Left forelimb (tissue), 1 donor: ENCODE data around the gene KAZN.

ENCODE experiments used
- DNase-seq: peaks from one replicate; pipeline ENCODE4 v3.0.0-alpha.2; 2018; ENCODE audit warnings: low spot score

Gene KAZN

DNA sequence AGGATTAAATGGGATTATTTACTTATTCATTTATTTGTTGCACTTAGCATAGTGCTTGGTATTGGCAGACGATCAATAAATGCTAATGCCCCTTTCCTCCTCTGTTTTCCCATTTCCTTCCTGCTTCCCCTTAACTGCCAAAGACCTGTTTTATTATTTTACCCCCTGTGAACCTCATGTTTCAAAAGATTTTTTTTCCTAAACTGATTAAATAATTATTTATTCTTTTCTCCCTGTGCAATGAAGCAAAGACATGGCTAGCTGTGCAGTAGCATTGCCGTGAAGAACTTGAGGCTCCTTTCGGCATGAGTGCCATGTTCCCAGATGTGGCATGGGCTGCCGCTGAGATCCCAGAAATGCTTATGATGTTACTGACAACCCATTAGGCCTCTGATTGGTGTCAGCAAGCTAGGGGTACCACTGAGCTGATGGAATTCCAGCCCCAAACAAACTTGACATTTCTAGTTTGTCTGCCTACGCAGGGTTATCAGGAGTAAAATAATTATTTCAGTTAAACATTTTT, 288.6 kb downstream of the KAZN start:
- DNase-seq = no peak

DNA sequence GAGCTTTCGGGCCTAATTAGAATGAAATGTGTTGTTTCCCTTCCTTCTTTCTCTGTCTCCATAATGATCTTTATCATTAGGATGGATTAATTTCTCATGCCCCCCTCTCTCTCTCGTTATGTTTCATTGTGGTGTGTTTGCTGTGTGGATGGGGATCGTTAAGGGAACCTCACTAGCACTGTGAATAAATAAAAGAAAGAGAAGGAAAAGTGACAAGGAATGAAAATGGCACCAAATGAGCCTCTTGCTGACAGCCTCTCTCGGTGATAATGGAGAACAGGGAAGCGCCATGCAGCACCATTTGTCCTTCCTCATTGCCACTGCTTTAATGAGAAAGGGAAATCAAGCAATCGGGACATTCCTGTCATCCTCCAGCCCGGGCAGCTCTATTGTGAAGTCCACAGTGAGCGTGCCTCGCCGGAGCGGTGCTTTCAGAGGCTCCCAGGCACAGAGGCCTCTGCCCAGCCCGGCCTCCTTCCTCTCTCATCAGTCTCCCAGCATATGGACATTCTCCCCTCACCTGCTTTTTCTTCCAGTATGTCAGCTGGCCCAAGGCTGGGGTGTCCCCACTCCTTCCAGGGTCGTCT, 289.4 kb downstream of the KAZN start:
- DNase-seq = no peak

- no peak for DNase-seq
These were observed 289.9 kb downstream of the KAZN start for GRCh38 chr1:14888374-14888773.

GRCh38 chr1:14889825-14890440, 291.4 kb downstream of the KAZN start:
- DNase-seq = no peak

DNA sequence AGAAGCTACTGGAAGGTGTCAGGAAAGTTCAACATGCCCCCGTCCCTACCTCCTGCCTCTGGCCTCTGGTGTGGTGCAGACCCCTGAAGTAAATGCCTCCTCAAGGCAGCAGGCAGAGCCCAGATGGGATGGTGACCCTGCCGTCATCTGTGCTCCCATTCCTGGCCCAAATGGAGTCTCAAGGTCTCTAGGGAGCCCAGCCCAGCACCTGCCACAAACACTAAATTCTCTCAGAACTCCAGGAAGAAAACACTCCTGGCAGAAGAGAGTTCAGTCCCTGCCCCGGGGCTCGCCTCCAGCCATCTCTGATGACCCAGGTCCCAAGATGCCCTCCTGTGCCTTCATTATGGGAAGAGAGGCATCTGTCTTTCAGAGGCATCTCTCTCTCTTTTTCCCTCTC, 293.5 kb downstream of the KAZN start:
- DNase-seq = no peak

DNA sequence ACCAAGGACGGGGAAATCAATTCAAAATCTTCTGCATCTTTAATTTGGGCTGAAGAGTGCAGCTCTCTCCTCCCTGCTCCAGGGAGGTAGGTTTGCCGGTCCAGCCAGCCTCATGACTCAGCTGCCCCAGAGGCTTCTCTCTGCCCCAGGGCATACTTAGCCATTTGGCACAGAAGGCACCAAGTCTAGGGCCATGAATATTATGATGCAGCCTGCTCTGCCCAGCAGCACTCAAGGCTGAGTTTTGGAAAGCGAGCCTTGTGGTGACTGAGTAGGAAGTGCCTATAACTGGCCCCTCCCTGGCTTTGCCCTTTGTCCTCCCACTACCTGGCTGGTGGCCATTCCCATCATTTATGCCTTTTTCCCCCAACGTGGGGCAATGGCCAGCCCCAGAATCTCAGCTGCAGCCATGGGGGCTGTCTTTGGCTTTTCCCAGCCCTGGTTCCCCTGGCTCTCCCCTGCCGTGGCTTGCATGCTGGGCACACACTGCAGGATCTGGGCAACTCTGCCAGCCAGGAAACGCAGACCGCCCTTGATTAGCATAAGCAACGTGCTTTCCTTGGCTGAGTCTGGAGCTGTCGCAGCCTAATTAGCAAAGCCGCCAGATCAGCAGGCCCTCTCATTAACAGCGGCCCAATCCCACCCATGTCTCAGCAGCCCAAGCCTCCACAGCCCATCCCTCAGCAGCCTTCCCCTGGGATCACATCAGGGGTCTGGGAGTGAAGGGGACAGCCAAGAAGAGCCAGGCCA, 296.5 kb downstream of the KAZN start:
- DNase-seq = no peak

DNA sequence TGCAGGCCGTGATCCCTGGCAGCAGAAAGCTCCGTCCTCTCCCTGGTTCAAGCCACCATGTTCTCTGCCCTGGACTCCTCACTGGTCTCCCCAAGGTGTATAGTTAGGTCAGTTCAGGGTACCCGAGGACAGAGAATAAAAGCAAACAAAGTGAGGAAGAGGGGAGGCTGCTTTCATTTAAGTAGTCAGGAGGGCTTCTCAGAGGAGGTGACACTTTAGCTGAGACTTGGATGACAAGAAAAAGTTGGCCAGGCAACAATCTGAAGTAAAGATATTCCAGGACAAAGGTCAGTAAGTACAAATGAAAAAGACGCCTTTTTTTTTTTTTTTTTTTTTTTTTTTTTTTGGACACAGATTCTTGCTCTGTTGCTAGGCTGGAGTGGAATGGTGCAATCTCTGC, 297.2 kb downstream of the KAZN start:
- no peak for DNase-seq

DNA sequence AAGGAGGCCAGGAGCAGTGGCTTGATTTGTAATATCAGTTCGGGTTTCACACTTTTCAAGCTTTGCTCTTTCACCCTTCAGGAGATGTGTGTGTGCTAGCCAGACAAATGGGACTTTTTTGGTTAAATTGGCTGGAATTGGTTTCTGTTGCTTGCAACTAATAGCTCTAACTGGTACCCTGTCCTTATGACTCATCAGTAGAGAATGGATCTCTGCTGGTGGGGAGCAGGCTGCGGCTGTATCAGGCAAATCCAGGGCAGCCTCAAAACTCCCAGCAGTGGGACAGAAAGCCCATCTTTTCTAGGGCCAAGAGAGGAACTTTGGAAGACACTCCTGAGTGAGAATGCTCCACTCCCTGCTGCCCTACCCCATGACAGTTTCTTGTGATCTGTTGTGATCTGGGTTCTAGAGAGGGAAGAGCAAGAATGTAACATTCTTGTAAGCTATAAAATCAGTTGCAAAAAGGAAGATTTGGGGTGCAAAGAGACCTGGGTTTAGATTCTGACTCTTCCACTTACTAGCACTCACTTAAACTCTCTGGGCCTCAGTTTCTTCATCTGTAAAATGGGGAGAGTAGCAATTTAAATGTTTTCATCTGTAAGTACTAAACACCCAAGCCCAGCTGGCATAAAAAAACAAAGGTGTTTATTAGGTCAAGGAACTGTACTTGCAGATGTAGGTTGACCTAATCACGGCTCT, 298.0 kb downstream of the KAZN start:
- DNase-seq = no peak

DNA sequence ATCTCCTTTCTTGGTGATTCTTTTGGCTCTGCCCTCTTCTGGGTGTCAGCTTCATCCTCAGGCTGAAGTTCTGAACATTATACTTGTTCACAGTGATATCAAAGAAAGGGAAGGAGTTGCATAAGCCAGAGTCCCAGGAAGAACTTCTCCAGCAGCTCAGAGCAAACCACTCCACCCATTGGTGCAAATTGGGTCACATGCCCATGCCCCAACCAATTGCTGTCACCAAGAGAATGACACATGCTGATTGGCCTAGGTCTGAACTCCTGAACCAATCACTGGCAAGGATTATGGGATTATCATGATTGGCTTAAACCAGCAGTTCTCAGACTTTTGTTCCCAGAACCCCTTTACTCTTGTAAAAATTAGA, 298.6 kb downstream of the KAZN start:
- DNase-seq = no peak

DNA sequence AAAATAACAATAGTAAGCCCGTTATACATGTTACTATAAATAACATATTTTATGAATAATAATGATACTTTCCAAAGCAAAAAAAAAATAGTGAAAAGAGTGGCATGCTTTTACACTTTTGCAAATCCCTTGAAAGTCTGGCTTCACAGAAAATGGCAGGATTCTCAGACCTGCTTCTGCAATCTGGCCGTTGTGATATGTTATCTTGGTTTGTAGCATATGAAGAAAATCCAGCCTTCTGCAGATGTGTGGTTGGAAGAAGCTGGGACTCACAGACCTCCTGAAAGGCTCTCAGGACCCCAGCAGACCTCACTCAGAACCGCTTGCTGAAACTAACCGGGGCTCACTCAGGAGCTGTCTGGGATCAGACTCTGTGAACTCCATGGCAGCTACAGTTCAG, 299.1 kb downstream of the KAZN start:
- DNase-seq = no peak

DNA sequence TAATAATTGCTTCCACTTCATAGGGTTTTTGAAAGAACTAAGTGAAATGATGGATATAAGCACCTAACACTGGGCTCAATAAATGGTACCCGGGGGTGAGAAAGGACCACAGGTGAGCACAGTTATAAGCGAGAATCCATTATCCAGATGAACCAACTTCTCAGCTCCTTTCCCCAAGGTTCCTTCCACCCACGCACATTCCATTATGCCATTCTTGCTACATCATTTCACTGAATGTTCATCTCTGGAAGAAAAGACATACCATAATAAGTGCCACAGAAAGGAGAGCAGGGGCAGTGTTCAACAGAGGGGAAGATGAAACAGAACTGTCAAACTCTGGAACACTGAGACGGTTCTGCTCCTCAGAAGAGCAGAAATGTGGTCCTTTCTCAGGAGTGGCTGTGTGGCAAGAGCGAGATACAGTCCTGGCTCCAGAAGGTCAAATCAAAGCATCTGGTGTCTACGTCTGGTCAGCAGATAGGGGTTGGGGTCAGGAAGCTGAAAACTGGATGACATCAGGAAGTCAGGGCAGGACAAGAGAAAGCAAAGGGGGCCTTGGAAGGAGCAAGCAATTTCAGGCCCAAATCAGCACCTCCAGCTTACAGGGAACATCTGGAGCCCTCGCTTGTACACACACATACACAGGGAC, 299.6 kb downstream of the KAZN start:
- no peak for DNase-seq

DNA sequence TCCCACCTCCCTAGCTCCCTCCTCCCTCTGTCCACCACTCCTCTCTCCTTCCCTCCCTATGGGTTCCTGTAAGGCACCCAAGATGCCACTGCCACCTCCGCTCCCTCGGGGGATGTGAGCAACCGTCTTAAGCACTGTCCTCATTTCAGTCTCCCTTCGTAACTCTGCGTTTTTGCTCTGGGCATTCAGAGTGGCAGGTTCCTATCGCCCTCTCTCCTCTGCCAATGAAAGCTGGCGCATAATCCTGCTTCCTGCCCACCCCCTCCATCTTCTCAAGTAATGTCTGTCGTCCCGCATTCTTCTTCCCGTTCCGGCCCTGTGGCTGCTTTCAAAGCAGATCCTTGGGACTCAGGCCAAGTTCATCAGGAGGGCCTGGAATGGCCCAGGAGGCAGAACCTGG, 301.2 kb downstream of the KAZN start:
- DNase-seq = no peak

- DNase-seq = no peak
These were observed 303.0 kb downstream of the KAZN start for GRCh38 chr1:14901371-14901954.

- DNase-seq = no peak
These were observed 305.4 kb downstream of the KAZN start for GRCh38 chr1:14903922-14904321.

DNA sequence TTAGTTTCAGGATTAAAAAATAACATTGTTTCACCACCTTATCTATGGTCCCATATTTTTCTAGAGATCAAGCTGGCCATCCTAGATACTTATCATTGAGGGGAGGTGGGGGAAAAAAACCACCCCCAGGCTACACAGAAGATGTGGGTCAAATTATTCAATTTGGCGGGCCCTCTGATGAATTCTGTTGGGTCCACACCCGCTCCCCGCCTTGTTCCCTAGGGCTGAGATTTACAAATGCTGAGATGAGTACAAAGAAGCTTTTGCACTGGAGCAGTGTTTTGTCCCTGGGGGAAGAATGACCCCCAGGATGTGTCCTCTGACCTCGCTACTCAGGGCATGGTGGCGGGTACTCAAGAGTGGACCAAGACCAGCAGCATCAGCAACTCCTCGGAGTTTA, 308.2 kb downstream of the KAZN start:
- no peak for DNase-seq

DNA sequence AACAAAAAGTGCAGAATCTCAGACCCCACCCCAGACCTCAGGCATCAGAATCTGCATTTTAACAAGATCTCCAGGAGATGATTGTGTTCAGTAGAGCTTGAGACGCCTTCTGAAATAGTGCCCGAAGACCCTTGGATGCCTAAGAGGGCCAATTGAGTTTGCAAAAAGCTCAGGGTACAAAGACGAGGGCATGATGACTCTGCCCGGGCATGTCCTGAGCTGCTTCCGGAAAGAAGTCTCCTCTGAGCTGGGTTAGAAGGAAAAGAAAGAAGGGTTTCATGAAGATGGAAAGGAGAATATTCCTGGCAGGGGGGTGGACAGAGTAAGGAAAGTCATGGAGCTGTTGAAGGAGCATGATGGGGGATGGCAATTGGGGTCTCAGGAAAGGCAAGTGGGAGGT, 308.9 kb downstream of the KAZN start:
- no peak for DNase-seq

- DNase-seq = no peak
These were observed 310.8 kb downstream of the KAZN start for GRCh38 chr1:14909273-14909672.

DNA sequence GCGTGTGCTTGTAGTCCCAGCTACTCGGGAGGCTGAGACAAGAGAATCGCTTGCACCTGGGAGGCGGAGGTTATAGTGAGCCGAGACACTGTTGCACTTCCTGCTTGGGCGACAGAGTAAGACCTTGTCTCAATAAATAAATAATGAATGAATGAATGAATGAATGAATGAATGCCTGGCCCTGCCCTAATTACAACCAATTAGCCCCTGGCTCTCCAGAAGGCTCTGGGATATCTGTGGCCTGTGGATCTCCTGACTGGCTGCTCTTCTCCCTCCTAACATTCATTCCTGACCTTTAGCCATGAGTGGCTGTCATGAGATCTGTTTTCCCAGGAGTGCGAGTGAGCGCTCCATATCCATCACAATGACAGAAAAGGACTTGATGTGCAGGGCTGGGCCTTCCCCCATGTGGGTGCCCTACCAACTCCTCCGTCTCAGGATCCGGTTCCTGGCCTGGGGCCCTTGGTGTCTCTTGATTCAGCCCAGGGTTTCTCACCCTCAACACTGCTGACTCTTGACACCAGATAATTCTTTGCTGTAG, 311.5 kb downstream of the KAZN start:
- no peak for DNase-seq

DNA sequence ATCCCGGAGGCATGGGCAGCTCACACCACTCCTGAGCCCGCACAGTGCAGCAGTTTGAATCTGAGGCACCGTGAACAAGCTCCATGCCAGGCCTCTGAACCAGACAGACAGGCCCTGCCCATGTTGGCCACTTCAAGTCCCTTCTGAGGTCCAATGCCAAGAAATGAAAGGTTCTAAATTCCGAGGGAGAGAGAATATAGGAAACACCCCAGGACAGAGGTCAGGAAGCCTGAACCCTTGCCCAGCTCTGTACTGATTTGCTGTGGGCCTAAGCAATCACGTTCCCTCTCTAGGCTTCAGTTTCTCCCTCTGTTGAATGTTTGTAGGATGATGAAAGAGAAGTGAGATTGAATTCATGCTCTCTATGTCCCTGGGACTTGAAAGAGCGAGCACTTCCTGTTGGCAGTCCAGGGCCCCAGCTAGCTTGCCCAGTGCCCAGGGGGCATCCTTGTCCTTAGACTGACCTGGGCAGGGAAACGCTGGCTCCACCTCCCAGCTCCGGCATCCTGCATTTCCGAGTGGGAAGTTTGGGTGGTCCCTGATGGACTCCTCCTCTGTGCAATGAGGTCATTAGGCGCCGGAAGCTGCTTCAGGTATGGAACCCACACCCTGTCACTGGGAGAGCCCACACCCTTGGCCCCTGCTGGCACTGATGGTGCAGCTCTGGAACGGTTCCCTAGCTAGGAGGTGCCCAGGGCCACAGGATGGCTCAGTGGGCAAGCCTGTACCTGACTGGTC, 312.7 kb downstream of the KAZN start:
- DNase-seq = no peak

DNA sequence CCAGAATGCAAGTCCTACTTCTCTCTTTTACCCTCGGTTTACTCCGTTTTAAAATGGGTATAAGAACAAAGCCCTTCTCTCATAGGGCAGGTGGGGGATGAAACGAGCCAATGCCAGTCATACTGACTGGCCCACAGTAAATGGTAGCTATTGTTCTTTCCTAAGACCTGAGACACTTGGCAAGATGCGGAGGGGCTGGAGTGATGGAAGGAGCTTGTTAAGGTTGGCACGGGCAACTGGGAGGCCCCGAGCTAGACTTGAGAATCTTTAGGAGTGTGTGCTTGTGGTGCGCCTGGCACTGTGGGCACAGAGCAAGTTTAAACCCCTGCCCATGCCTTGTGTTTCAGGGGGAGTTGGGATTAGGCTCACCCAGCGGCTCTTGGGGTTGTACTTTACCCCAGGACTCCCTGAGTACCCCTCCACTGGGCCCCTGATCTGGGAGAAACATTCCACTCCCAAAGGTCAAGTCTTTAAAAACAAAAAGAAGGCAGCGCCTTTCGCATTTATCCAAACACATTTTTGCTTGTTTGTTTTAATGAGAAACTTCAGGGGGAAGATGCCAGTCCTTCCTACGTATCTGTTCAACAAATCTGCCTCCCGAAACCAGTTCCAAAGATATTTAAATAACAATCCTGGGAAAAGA, 314.5 kb downstream of the KAZN start:
- no peak for DNase-seq
